ENCODE measurements around the gene AIF1.

The AIF1 gene

GRCh38 chr6:31621320-31621939, 6.4 kb downstream of the AIF1 start:
- no peak for DNase-seq

GRCh38 chr6:31621991-31622390, 7.0 kb downstream of the AIF1 start:
- no peak for DNase-seq

- DNase-seq = no peak
Measured at GRCh38 chr6:31622684-31623091, 7.7 kb downstream of the AIF1 start.

GRCh38 chr6:31624070-31624469, 9.0 kb downstream of the AIF1 start:
- no peak for DNase-seq

GRCh38 chr6:31626952-31627351, 11.9 kb downstream of the AIF1 start:
- DNase-seq = no peak

GRCh38 chr6:31627690-31628287, 12.8 kb downstream of the AIF1 start:
- no peak for DNase-seq

- no peak for DNase-seq
Measured at GRCh38 chr6:31629014-31629413, 14.0 kb downstream of the AIF1 start.

GRCh38 chr6:31630177-31630934, 15.3 kb downstream of the AIF1 start:
- DNase-seq = no peak

- DNase-seq = no peak
Measured at GRCh38 chr6:31631209-31631608, 16.2 kb downstream of the AIF1 start.

GRCh38 chr6:31631681-31632278, 16.7 kb downstream of the AIF1 start:
- no peak for DNase-seq

- no peak for DNase-seq
Measured at GRCh38 chr6:31632279-31632946, 17.4 kb downstream of the AIF1 start.

GRCh38 chr6:31633447-31633846, 18.4 kb downstream of the AIF1 start:
- DNase-seq = no peak

GRCh38 chr6:31634131-31634530, 19.1 kb downstream of the AIF1 start:
- no peak for DNase-seq

- no peak for DNase-seq
Measured at GRCh38 chr6:31634969-31635575, 20.0 kb downstream of the AIF1 start.

- DNase-seq = no peak
Measured at GRCh38 chr6:31636698-31637596, 21.9 kb downstream of the AIF1 start.

- DNase-seq = no peak
Measured at GRCh38 chr6:31639043-31639442, 24.0 kb downstream of the AIF1 start.

GRCh38 chr6:31639449-31639861, 24.4 kb downstream of the AIF1 start:
- no peak for DNase-seq

GRCh38 chr6:31640612-31641011, 25.6 kb downstream of the AIF1 start:
- DNase-seq = no peak

GRCh38 chr6:31641370-31641769, 26.3 kb downstream of the AIF1 start:
- DNase-seq = no peak

- no peak for DNase-seq
Measured at GRCh38 chr6:31642798-31643570, 27.9 kb downstream of the AIF1 start.
